ENCODE results near the gene PIM1. TPM values are rescaled to one million over a fixed set of nuclear protein-coding genes. Genes with fewer than 3 reads are reported as not detected.

The PIM1 gene
- total and polyA plus RNA-seq, 3 donors from 2014 or later = 20.4 to 30.8 (median 28.0) TPM

DNA sequence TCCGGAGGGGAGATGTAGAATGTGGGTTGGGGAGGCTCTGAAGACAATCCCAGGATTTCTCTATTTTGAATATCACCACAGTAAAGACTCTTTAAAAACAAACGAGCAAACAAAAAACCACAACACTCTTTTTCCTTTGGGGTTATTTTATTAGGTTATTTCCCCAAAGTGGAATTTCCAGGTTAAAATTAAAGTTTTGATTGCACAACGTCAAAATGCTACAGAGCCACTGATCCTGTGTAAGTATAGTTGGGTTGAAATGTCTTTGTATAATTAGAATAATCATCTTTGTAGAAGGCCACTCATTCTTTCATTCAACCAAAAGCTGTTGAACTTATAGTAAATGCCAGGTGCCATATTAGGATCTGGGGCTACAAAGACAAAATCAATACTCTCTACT, 19.6 kb upstream of the PIM1 start:
- DNase-seq = no peak
- H3K36me3 ChIP-seq (ENCODE audit: low read depth, missing control alignments) = no peaks in the 10 kb centered on the region
- intact Hi-C loops (cut with DNase I; ENCODE audit: low total_unique reads) = no loop called here
- H3K4me3 ChIP-seq = no peak overlapping the region
- H3K9me3 ChIP-seq = no peaks in the 10 kb centered on the region
- H3K4me1 ChIP-seq = no peaks in the 10 kb centered on the region
- WGBS, 2 donors = 71 to 74% methylated on average over 3 of the region's 3 CpGs
- TF ChIP-seq, protein P1, sequence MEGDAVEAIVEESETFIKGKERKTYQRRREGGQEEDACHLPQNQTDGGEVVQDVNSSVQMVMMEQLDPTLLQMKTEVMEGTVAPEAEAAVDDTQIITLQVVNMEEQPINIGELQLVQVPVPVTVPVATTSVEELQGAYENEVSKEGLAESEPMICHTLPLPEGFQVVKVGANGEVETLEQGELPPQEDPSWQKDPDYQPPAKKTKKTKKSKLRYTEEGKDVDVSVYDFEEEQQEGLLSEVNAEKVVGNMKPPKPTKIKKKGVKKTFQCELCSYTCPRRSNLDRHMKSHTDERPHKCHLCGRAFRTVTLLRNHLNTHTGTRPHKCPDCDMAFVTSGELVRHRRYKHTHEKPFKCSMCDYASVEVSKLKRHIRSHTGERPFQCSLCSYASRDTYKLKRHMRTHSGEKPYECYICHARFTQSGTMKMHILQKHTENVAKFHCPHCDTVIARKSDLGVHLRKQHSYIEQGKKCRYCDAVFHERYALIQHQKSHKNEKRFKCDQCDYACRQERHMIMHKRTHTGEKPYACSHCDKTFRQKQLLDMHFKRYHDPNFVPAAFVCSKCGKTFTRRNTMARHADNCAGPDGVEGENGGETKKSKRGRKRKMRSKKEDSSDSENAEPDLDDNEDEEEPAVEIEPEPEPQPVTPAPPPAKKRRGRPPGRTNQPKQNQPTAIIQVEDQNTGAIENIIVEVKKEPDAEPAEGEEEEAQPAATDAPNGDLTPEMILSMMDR (IDR thresholded peaks at IDR 0.05) = no peak
- no peak for TF ChIP-seq POLR2A (IDR thresholded peaks at IDR 0.05)
- H3K27me3 ChIP-seq = no peaks in the 10 kb centered on the region
- H3K27ac ChIP-seq = no peak overlapping the region

DNA sequence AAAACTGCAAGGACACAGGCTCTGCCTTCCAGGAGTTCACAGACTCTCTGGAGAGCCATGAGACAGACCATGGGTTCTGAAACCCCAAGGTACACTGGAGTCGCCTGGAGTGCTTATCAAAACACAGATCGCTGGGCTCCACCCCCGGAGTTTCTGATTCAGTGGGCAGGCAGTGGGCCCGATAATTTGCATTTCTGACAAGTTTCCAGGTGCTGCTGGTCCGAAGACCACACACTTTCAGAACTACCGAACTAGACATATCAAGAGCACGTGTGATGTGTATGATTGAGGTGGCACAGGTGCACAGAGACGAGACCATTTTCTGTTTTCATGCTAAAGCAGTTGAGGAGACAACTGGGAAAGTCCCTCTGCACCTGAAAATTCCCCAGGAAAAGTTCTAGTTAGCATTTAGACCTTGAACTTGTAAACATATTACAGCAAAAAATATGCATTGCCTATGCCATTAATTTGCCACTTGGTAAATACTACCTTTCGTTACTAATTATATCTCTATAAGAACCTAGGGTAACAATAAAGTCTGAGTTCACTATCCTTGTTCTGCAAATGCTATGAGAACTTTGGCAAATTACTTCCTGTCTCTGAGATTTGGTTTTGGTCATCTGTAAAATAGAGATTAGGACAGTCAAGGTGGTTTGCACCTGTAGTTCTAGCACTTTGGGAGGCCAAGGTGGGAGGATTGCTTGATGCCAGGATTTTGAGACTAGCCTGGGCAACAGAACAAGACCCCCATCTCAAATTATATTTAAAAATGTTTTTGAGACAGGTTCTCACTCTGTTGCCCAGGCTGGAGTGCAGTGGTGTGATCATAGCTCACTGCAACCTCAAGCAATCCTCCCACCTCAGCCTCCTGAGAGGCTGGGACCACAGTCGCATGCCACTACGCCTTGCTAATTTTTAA, 14.3 kb upstream of the PIM1 start:
- Histone ChIP-seq H3K27ac (no peak overlapping the region), H3K4me3 (no peak overlapping the region), H3K4me1 (peaks cover 2% of the 10 kb centered on the region), H3K9me3 (no peaks in the 10 kb centered on the region), H3K36me3 (ENCODE audit: low read depth, missing control alignments) (no peaks in the 10 kb centered on the region), H3K27me3 (no peaks in the 10 kb centered on the region)
- no peak for DNase-seq
- 73 to 81% methylated on average over 11 of the region's 11 CpGs for WGBS, 2 donors
- intact Hi-C loops (cut with DNase I; ENCODE audit: low total_unique reads) = no loop called here
- TF ChIP-seq POLR2A (IDR thresholded peaks at IDR 0.05) = no peak
- TF ChIP-seq, protein P1 (IDR thresholded peaks at IDR 0.05) = no peak

DNA sequence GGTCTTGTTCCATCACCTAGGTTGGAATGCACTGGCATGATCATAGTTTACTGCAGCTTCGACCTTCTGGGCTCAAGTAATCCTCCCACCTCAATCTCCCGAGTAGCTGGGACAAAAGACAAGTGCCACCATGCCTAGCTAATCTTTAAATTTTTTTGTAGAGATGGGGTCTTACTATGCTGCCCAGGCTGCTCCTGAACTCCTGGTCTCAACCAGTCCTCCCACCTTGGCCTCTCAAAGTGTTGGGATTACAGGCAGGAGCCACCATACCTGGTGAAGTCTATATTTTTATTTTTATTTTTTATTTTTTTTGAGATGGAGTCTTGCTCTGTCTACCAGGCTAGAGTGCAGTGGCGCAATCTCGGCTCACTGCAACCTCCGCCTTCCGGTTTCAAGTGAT, 11.4 kb upstream of the PIM1 start:
- no peaks in the 10 kb centered on the region for H3K36me3 ChIP-seq (ENCODE audit: low read depth, missing control alignments)
- H3K4me1 ChIP-seq = peaks cover 5% of the 10 kb centered on the region
- H3K27ac ChIP-seq = no peak overlapping the region
- no peak overlapping the region for H3K4me3 ChIP-seq
- 90 to 92% methylated on average over 6 of the region's 6 CpGs for WGBS, 2 donors
- no peaks in the 10 kb centered on the region for H3K27me3 ChIP-seq
- TF ChIP-seq, protein P1 (IDR thresholded peaks at IDR 0.05) = no peak
- no peak for TF ChIP-seq POLR2A (IDR thresholded peaks at IDR 0.05)
- no peak for DNase-seq
- H3K9me3 ChIP-seq = no peaks in the 10 kb centered on the region
- intact Hi-C loops (cut with DNase I; ENCODE audit: low total_unique reads) = no loop called here

DNA sequence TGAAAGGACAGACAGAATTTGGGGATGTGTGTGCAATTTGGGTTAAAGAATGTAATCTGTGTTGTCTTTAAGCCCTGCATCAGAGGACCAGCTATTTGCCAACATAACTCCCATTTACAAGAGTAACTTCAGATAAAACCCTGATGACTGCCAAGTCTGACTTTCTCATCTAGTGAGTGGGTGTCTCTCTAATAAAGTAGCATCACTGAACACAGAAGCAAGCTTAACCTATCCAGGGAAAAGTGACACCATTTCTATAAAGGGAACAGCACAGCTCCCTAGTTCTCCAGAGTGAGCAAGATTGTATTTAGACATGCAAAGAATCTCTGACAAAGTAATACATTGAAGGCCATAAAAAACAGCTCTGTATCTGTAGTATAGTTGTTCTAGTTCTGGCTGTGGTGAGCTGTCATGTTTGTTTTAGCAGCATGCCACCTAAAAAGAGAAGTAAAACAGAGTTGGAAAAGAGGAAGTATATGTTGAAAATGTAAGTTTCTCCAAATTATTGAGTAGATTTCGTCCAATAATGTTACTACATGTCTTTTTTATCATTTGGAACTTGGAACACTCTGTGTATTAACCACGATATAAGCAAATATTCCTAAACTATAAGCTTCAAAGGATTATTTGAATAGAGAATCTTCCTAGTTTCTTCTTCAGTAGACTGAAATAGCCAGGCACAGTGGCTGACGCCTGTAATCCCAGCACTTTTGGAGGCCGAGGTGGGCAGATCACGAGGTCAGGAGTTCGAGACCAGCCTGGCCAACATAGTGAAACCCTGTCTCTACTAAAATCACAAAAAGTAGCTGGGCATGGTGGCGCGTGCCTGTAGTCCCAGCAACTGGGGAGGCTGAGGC, 8.8 kb upstream of the PIM1 start:
- no peaks in the 10 kb centered on the region for H3K9me3 ChIP-seq
- no peaks in the 10 kb centered on the region for H3K27me3 ChIP-seq
- 75 to 79% methylated on average over 8 of the region's 8 CpGs for WGBS, 2 donors
- H3K27ac ChIP-seq = peak overlapping the region in 1 of 2 donors; percentile 44
- peaks cover 5% of the 10 kb centered on the region for H3K4me1 ChIP-seq
- H3K36me3 ChIP-seq (ENCODE audit: low read depth, missing control alignments) = no peaks in the 10 kb centered on the region
- TF ChIP-seq POLR2A (IDR thresholded peaks at IDR 0.05) = no peak
- TF ChIP-seq, protein P1 (IDR thresholded peaks at IDR 0.05) = no peak
- DNase-seq = no peak
- no peak overlapping the region for H3K4me3 ChIP-seq
- intact Hi-C loops (cut with DNase I; ENCODE audit: low total_unique reads) = no loop called here
